GM18520 (cell line): ENCODE results near the gene BRCA2.
A peak's percentile ranks its signal among the peaks of the same experiment; 100 is the strongest.

Source experiments
- ATAC-seq: cut with Tn5 transposase; IDR thresholded peaks from one replicate; pipeline ENCODE4 v1.9.1; 2021; ENCODE audit not compliant: unreplicated experiment

BRCA2 gene

DNA sequence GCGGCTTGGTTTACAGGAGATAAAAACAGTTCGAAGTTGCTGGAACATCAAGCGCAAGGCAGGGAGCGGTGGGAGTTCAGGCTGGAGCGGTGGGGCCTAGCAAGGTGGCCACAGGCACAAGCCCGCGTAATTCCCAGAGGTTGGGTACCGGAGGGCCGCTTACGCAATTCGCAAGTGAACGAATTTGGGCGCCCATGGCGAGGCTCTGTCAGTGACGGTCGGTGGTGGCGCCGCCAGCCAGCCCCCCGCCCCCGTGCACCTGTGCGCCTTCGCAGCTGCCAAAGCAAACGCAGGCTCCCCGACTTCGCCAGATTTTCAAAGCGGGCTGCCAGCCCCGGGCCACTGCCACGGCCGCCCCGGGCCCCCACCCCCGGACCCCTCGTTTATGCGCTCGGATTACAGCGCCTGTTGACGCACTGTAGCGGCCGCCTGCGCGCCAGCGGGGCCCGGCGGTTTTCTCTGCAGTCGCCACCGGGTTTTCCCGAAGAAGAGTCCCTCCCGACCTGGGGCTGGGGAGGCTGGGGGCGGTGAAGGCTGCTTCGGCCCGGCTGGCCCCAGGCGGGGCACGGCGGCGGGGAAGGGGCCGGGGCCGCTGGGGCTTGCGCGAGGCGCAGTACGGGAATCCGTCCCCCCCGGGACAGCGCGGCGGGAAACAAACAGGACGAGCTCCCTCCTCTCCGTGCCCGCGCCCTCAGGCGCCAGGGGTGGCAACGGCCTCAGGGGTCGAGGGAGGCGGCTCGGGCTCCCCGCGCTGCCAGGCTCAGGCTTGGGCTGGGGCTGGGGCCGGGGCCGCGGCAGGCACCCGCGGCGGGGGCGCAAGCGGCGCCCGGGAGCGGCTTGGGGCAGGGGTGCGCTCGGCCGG lies 111.9 kb downstream of the BRCA2 start:
- ATAC-seq, result no peak

DNA sequence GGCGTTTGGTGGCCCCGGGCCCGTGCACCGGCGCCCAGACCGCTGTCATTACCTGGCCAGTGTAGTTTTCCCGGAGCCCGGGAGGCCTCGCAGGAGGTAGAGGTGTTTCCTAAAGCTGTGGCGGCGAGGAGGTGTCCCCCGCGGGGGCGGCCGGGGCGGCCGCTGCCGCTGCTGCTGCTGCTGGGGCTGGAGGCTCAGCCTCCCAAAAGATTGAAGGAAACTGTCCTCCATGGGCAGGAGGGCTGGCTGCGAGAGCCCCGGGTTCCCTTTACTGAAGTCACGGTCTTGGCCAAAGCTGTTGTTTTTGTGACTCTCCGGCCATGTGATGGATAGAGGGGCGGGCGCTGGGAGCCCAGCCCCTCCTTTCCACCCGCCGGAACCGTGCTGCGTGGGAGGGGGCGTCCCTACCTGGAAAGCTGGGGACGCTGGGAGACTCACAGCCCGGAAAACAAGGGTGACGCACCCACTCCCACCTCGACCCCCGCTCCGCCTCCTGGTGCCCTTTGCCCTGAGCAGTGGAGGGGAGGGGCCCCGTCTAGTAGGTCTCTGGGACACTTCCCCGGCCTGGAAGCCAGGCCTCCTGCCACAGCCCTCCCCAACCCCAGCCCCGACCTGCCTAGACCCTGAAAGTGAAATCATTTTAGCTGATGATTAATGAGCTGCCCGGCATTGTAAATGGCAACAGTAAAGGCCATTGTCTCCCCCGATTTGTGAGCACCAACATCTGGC lies 112.7 kb downstream of the BRCA2 start, which contains the start of gene N4BP2L1:
N4BP2L1 (minus strand) TSS at position 279 of the 729 bp plus-strand sequence; CDS start at position 231, 48 bp downstream.
- ATAC-seq, result peak; percentile 47

DNA sequence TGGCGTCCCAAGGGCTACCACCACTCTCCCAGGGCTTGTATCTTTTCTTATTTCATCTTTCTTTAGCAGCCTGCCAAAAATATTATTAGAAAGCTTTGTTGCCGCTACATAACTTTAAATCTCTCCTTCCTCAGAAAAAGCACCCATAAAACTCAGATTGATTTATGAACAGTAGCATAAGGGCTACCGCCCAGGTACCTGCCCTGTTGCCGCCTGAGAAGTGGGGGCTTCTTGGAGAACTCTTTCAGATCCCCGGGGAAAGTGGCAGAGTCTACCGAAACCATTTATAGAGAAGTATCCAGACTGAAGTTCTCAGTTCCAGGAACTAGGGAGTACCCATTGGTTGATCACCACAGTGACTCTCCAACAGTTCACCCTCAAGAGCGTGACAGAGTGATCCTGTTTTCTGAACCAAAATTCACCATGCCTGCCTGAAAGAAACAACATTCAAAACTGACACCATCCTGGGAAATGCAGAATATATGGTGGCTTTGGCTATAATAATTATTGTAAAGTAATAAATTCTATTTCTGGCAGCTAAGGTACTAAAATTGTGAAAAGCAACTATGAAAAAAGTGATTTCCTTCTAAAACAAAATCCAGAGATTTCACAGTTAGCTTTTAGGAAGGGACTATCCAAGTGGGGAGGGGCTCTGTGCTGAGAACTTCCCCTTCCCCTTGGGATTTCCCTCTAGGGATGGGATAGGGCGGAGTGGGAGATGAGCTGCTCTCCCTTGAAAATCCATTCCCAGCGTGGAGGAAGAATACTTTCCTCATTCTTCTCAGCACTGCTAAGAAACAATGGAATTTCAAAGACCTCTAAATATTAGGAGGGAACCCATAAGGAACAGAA lies 113.5 kb downstream of the BRCA2 start:
- no peak for ATAC-seq

DNA sequence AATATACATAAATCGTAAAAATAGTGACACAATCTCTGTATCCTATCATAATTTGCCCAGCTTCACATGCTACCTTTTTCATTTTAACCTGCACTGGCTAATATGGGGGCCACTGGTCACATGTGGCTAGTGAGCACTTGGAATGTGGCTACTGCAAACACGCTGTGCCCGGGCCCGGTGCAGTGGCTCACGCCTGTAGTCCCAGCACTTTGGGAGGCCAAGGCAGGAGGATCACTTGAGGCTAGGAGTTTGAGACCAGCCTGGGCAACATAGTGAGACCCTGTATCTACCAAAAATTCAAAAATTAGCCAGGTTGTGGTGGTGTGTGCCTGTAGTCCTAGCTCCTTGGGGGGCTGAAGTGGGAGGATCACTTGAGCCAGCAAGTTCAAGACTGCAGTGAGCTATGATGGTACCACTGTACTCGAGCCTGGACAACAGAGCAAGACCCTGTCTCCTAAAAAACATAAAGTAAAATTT lies 114.2 kb downstream of the BRCA2 start:
- ATAC-seq, result no peak

DNA sequence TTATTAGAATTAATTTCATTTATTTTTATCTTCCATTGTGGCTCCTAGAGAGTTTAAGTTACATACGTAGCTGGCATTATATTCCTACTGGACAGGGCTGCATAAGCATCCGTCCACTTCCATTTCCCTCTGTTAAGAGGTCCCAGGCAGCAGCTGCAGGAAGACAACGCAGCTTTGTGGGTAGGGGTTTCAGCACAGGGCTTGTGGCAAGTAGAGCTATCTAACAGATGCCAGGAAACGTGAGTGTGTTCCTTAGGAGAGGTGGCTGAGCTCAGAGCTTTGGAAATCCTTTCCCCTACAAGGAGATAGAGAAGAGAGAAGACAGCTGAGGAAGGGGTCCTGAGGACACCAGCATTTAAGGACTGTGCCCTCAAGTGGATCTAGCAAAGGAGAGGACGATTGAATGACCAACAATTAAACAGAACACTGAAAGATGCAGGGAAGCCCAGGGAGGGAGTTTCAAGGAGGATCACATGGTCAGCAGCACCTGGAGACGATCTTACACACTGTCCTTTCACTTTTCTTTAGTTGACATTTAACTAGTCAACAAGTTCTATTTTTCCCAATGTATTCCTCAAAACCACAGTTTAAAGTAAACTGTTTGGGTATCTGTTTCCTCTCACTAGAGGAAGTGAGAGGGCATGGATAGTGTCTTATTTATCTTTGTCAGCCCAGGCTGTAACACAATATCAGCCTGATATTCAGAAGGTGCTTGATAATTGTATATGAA lies 114.9 kb downstream of the BRCA2 start:
- no peak for ATAC-seq

DNA sequence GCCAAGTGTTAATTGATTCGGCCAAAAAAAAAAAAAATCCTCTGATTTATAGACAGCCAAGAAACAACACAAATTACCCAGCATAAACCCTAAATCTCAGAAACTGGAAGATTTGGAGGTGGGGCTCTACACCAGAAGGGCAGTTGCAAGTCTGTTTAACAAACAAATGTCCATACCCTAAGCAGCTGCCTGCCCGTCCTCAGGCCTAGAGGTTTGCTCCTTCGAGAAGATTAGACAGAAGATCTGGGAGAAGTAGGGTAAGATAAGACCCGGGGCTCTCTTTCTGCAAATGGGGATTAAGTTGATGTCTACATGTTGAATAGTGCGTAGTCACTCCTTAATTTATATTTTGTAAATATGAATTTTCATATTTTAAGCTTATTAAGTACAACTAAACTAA lies 116.1 kb downstream of the BRCA2 start:
- ATAC-seq, result no peak

DNA sequence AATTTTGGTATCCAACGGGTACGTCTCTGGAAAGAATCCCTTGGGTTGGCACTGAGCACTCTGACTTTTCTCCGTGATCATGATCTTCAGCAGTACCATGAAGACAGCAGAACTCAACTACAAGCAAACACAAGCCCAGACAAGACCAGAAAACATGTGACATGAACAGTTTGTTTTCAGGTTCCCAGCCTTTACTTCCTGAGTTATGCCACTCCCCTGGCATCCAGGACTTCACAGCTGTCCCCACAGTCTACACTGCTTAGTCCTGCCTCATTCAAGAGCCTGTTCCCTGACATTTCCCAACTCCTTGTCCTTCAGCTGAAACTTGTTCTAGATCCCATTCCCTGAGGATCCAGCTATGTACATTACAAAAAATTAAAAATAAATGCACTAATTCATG lies 117.5 kb downstream of the BRCA2 start:
- no peak for ATAC-seq

DNA sequence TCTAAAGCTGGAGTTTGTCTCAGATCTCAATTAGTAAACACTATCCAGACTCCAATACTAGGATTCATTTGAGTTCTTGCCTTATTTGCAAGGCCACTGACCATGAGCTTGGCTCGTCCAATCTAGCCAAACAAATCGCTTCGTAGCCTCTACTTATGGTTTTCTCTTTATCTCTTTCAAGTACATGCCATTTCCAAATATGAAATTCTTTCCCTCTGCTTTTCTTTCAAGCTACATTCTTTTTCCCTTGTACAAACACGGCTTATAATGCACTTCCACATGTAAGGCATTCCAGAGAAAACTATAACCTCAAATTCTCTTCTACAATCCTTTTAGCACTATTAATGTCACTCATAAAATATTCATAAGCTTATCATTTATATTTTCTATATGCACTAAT lies 123.6 kb downstream of the BRCA2 start:
- no peak for ATAC-seq

DNA sequence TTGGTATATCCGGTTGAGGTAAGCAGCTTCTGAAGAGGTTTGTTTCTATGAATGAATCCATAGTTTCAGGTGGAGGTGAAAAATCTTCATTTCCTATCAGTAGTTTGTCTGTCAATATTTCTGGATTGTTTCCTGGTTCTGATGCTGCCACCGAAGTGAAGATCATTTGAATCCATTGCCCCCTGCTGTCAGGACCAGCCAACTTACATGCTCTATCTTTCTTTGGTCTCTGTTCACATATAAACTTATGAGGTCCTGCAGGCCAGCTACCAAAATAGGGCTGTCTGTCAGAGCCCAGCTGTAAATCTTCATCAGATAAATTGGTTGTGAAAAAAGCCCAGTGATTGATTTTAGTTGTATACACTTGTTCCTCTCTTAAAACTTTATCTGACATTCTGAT lies 127.8 kb downstream of the BRCA2 start:
- ATAC-seq, result no peak

DNA sequence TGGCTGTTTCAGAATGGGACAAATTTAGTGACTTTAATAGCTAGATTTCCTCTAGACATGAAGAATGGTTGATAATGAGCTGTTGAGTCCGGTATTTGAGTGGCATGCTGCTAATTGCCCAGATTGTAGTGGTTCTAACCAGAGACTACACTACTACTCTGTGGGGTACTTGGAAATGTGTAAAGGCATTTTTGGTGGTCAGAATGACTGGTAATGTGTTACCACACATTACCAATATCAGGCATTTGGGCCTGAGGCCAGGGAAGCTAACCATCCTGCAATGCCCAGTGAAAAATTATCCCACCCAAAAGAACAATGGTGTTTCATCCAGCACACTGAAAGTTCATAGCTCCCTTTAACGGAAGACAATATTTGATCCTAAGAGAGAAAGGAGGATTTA lies 130.2 kb downstream of the BRCA2 start:
- ATAC-seq, result no peak

DNA sequence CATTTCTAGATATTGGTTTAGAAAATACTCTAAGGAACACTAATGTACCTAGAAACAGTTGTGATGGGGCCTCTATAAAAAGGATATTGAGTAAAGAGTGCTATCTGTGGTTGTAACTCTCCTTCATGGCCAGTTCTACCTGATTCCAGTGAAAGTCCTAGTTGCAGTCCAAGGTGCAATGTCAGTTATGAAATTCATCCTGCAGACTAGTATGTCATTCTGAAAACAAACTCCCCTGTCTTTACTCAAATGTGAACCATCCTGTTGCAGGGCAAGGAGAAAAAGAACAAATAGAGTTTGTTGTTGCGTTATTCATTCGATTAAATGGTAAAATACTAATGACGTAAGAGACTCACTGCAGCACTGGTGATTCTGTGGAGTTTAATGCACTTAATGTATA lies 130.9 kb downstream of the BRCA2 start:
- no peak for ATAC-seq

DNA sequence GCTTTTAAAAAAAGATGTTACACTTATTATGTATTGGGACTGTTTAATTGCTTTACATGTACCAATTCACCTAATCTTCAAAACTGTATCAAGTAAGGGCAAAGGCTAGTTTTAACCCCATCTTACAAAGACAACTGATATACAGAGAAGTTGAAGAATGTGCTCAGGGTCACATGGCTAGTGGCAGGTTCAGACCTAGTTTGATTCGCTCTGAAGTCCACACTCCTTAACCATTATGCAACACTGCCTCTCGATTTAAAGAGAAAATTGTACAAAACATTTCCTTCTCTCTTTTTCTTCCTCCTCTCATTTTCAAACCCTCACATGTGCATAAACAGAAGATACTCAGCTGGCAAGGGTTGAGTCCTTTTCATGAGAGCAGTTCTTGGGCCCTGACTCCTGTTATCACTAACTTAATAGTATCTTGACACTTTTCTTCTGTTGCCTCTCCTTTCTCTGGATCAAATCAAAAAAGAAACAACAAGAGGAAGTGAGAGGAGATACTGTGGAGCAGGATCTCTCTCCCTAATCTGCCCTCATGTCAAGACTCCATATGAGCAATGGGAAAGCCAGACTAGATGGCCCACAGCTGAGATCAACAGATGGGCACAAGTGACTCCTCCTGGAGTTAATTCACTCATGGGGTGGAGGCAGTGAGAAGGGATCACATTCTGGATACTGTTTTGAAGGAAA lies 131.6 kb downstream of the BRCA2 start:
- ATAC-seq, result no peak

DNA sequence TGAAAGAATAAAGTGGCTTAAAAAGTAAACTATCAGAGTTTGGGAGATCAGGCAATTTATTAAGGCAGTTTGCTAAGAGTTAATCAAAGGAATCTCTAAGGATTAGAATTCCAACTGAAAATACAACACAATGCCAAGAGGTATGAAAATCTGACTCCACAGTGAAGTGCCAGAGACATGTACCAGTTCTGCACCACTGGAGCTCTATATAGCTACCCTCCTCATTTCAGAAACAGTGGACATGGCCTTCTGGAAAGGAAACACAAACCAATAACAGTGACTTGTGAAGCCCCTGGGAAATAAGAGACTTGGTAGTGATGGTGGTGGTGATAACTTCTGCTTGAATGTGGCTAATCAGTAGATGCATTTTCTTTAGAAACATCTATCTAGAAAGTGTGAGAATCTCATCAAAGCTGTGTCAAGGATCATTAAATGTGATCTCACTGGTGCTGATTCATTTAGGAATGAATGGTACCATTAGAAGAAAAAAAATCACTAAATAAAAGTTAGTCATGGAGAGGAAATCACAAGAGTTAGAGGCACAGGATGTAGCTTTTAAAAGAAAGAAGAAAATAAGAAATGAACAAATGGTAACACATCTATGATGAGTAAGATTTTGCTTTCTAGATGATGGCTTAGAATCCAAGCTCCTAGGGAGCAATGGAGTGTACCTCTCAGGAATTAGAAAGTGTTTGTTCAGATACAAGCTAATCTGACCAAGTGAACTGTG lies 132.8 kb downstream of the BRCA2 start:
- ATAC-seq, result no peak

DNA sequence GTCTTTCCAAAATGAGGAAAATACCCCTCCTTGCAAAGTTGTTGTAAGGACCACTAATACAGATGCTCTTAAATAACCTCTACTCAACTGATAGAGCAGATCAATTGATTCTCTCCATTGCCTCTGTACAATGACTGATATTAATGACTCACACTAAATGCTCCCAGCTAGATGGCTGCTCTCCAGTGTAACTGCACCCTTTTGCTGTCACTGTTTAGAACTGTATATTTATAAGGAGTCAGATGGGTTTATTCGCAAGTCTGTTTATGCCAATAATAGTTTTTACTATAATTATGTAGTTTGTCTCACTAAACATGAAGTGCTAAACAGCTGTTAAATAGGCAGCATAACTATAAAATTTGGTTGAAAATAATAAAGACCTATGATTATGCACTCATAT lies 133.7 kb downstream of the BRCA2 start:
- ATAC-seq, result no peak
